Fibroblast of peridontal ligament (primary cell): ENCODE results near the gene WDR38.
"Not testable (repeated sequence)": the region's sequence is repeated elsewhere in the genome, so short reads cannot be mapped to it uniquely, and the experiment has no call there.

Source experiments
- DNase-seq: peaks from one replicate; pipeline ENCODE4 v3.0.0-alpha.2; 2010; ENCODE audit errors: extremely low read depth

WDR38 gene

DNA sequence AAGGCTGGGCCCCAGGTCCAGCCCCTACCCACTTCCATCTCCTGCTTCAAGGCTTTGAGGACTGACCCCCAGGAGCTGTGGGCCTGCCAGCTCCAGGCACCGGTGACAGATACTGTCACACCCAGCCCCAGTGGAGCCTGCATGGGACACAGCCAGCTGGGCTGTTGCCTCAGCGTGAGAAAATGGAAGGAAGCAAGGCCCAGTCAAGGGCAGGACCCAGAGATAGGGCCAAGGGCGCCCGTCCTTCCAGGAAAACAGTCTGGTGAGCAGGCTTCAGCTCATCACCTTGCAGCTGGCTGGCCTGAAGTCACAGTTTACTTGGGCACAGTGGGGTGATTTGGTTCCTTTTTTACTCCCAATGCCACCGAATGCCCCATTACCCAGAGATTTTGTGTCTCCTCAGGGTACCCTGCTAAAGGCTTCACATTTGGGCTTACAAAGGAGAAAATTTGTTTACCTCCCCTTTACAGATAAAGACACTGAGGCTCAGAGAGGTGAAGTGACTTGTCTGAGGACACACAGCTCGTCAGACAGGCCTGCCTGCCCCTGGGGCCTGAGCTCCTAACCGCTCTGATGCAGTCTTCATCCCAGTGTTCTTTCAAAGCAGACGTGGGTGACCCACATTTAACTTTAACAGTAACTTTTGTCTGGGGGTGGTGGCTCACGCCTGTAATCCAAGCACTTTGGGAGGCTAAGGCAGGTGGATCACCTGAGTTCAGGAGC, 21.5 kb upstream of the WDR38 start:
- no peak for DNase-seq

GRCh38 chr9:124834591-124834990, 18.7 kb upstream of the WDR38 start:
- DNase-seq = no peak

- DNase-seq = peak; percentile 57
Measured at GRCh38 chr9:124835026-124835557, 18.2 kb upstream of the WDR38 start.

DNA sequence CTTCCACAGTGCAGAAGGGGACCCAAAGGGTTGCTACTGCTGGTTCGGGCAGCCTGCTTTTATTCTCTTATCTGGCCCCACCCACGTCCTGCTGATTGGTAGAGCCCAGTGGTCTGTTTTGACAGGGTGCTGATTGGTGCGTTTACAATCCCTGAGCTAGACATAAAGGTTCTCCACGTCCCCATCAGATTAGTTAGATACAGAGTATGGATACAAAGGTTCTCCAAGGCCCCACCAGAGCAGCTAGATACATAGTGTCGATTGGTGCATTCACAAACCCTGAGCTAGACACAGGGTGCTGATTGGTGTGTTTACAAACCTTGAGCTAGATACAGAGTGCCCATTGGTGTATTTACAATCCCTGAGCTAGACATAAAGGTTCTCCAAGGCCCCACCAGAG, 15.1 kb upstream of the WDR38 start:
- not testable (repeated sequence) for DNase-seq

- DNase-seq = not testable (repeated sequence)
Measured at GRCh38 chr9:124838567-124839275, 14.5 kb upstream of the WDR38 start.

- DNase-seq = peak; percentile 23
Measured at GRCh38 chr9:124839612-124840299, 13.5 kb upstream of the WDR38 start.

DNA sequence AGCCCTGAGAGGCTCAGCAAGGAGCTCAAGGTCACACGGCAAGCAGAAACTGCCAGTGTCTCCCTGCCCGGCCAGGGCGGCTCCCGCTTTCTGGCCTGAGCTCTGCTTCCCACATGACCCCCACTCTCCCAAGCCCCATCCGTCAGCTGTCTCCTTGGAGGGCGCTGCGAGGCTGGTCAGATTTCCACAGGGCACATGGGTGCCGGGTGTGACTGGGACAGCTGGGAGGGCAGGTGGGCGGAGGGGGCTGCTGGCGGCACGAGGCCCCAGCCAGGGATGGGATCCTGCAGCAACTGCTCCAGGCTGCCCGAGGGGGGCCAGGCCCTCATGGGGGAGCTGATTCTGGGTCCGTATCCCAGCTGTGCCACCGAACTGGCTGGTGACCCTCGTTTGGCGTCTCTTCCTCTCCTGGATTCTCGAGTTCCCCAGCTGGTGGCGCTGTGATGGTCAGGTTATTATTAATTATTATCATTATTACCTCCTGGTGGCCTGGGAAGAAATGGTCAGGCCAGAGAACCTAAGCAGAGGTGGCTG, 12.9 kb upstream of the WDR38 start:
- no peak for DNase-seq

DNA sequence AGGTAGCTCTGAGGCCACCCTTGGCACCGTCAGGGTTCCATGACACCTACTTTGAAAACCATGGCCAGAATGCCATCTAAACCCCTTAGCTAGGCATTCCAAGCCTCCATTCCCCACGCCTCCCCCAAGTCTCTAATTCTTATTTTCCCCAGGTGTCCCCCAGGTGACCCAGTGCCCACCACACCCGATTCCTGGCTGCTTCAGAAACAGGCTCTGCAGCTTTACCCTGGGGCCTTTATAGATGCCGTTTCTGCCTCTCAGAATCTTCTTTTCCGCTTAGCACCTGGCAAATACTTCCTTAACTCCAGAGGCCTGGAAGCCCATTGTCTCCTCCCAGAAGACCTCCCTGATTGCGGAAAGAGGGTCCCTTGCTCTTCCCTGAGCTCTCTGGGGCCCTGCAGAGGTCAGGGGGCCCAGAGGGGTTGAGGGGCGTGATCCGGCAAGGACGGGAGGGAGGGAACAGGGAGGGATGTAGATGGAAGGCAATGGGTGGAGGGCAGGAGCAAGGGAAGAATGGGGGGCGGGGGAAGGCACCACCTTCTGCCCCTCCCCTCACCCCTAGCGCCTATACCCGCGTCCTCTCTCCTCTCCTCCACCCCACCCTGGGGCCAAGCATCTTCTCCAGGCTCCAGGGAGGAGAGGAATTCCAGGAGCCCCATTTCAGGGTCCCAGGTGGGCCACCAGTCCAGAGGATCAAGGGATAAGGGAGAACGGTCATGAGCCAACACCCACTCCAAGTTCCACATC, 12.0 kb upstream of the WDR38 start:
- no peak for DNase-seq

DNA sequence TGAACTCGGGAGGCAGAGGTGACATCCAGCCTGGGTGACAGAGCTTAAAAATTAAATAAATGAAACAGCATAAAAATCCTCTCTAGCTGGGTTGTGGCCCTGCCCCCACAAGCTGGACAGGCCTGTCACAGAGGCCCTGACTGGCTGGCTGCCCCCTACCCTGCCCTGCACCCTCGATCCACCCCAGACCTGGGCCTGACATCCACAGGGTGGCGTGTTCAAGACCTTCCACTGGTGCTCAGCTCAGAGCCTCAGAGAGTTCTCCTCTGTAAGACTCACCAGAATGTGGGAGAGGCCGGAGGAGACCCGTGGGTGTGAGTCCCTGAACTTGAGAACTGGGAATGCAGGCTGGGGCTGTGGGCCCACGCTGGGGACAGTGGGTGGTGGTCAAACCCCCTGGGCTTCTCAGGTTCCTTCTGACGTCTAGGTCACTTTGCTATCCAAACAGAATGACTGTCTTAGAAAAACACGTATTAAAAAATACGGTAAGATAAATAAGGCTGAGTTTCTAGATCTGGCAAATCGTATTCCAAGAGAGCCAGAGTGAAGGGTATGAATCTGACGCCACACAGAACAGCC, 9.7 kb upstream of the WDR38 start:
- DNase-seq = no peak

GRCh38 chr9:124844291-124844690, 9.0 kb upstream of the WDR38 start:
- DNase-seq = no peak

DNA sequence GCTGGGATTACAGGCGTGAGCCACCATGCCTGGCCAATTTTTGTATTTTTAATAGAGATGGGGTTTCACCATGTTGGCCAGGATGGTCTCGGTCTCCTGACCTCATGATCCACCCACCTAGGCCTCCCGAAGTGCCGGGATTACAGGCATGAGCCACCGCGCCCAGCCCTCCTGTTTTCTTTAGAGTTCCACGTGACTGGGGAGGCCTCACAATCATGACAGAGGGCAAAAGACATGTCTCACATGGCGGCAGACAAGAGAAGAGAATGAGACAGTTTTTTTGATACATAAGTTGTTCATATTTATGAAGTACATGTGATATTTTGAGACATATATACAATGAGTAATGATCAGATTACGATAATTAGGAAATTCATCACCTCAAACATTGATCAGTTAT, 6.8 kb upstream of the WDR38 start:
- DNase-seq = not testable (repeated sequence)

GRCh38 chr9:124846969-124847368, 6.3 kb upstream of the WDR38 start:
- DNase-seq = no peak

GRCh38 chr9:124849801-124850200, 3.5 kb upstream of the WDR38 start:
- peak; percentile 82 for DNase-seq

DNA sequence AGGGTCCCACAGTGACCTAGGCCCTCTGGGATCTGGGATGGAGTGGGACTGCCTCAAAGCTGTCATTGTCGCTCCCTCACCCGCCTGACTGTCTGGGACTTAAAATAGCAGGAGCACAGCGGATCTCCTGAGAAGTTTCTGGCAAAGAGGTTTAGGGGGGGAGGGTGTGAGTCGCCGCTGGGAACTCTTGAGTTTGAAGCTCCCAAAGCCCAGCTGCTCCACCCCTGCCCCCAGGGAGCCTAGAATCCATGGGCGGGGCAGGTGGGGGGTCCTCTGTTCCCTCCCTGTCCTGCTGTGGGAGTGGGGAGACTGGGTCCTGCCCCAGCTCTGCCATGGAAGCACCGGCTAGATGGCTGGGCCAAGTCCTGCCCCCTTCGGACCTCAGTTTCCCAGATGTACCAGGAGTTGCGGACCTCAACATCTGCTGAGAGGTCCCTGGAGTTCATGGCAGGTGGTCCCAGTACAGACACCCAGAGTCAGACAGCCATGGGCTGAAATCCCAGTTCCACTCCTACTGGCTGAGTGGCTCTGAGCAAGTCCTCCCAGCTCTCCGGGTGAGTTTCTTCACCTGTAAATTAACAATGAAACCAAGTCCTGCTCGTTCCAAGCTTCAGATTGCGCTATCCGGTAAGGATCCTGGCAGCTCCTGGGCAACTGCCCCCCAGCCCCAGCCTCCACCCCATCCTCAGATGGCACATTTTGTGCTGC, 985 bp upstream of the WDR38 start:
- no peak for DNase-seq

- no peak for DNase-seq
Measured at GRCh38 chr9:124853605-124854143, 414 bp downstream of the WDR38 start.

GRCh38 chr9:124854161-124854560, 901 bp downstream of the WDR38 start:
- no peak for DNase-seq

DNA sequence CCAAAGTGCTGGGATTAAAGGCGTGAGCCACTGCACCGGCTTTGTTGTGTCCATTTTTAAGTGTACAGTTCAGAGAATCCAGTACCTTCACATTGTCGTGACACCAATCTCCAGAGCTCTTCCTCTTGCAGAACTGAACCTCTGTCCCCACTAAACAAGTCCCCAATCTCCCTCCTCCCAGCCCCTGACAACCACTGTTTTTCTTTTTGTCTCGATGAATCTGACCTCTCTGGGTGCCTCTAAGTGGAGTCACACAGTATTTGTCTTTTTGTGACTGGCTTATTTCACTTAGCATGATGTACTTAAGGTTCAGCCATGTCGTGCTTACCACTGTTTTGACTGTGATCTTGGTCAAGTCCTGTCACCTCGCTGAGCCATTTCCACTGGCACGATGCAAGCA, 1.6 kb downstream of the WDR38 start:
- DNase-seq = no peak

- no peak for DNase-seq
Measured at GRCh38 chr9:124855566-124855943, 2.3 kb downstream of the WDR38 start.

- DNase-seq = no peak
Measured at GRCh38 chr9:124855944-124856765, 2.9 kb downstream of the WDR38 start.
